OCI-LY3 (cell line): Measurements from ENCODE around the gene TMEM126B.
"Not testable (repeated sequence)": the region's sequence is repeated elsewhere in the genome, so short reads cannot be mapped to it uniquely, and the experiment has no call there.

ENCODE experiments used
- EZH2phosphoT487 ChIP-seq: fragments of 200-600 bp; shearing (Covaris generic); IDR thresholded peaks from 2 replicates; pipeline ENCODE4 v1.6.1; 2018; ENCODE audit warnings: antibody characterized with exemption, mixed run types, low read depth
- TF ChIP-seq, protein P1 (sequence below): fragments of 200-600, 300-600 bp; sonication (generic); IDR thresholded peaks from 2 replicates; pipeline ENCODE4 v1.5.1; 2014; ENCODE audit warnings: antibody characterized with exemption, low read length, low read depth

DNA sequence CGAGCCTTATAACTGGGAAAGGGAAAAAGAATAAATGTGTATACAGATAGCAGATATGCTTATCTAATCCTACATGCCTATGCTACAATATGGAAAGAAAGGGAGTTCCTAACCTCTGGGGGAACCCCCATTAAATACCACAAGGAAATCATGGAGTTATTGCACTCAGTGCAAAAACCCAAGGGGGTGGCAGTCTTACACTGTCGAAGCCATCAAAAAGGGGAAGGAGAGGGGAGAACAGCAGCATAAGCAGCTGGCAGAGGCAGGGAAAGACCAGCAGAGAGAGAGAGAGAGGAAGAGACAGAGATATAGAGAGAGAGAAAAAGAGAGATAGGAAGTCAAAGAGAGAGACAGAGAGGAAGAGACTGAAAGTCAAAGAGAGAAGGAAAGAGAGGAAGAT lies 16.8 kb upstream of the TMEM126B start:
- TF ChIP-seq, protein P1, sequence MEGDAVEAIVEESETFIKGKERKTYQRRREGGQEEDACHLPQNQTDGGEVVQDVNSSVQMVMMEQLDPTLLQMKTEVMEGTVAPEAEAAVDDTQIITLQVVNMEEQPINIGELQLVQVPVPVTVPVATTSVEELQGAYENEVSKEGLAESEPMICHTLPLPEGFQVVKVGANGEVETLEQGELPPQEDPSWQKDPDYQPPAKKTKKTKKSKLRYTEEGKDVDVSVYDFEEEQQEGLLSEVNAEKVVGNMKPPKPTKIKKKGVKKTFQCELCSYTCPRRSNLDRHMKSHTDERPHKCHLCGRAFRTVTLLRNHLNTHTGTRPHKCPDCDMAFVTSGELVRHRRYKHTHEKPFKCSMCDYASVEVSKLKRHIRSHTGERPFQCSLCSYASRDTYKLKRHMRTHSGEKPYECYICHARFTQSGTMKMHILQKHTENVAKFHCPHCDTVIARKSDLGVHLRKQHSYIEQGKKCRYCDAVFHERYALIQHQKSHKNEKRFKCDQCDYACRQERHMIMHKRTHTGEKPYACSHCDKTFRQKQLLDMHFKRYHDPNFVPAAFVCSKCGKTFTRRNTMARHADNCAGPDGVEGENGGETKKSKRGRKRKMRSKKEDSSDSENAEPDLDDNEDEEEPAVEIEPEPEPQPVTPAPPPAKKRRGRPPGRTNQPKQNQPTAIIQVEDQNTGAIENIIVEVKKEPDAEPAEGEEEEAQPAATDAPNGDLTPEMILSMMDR = not testable (repeated sequence)
- TF ChIP-seq EZH2phosphoT487 = not testable (repeated sequence)
